SH-SY5Y (cell line): ENCODE results near the gene MANF.
A peak's percentile ranks its signal among the peaks of the same experiment; 100 is the strongest.

Experiments
- GATA2 ChIP-seq: IDR thresholded peaks from 2 replicates; pipeline ENCODE4 v1.6.1; 2011; ENCODE audit warnings: mild to moderate bottlenecking, low read depth, low read length
- GATA3 ChIP-seq: IDR thresholded peaks from 2 replicates; pipeline ENCODE4 v1.6.1; 2011; ENCODE audit warnings: low read depth, mild to moderate bottlenecking, low read length, moderate library complexity

MANF gene

GRCh38 chr3:51384726-51385473 is at the start of gene MANF:
MANF (plus strand) TSS chr3:51385291; CDS start chr3:51385343, 52 bp downstream.
- TF ChIP-seq GATA2 (no peak), GATA3 (no peak)

GRCh38 chr3:51336261-51336660 is 48.8 kb upstream of the MANF start:
- no peak for TF ChIP-seq GATA3
- no peak for TF ChIP-seq GATA2

DNA sequence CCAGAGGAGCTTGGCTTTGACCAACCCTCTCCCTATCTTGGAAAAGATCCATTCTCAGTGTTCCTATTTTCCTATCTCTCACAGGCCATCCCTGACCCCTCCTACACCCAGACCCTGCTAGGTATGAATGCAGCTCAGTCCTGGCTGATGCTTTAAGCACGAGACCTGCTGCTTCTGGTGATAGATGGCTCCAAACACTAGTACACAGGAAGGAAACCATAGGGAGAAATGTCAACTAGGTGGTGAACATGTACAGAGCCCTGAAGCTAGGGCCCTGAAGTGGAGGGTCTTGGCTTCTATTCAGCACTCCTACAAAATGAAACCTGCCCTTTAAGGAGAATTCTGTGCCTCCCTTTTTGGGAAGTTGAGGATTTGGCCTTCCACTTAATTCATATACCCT is 47.4 kb upstream of the MANF start:
- TF ChIP-seq GATA3 (no peak), GATA2 (no peak)

GRCh38 chr3:51338632-51339031 is 46.5 kb upstream of the MANF start:
- TF ChIP-seq GATA3 (no peak), GATA2 (no peak)

DNA sequence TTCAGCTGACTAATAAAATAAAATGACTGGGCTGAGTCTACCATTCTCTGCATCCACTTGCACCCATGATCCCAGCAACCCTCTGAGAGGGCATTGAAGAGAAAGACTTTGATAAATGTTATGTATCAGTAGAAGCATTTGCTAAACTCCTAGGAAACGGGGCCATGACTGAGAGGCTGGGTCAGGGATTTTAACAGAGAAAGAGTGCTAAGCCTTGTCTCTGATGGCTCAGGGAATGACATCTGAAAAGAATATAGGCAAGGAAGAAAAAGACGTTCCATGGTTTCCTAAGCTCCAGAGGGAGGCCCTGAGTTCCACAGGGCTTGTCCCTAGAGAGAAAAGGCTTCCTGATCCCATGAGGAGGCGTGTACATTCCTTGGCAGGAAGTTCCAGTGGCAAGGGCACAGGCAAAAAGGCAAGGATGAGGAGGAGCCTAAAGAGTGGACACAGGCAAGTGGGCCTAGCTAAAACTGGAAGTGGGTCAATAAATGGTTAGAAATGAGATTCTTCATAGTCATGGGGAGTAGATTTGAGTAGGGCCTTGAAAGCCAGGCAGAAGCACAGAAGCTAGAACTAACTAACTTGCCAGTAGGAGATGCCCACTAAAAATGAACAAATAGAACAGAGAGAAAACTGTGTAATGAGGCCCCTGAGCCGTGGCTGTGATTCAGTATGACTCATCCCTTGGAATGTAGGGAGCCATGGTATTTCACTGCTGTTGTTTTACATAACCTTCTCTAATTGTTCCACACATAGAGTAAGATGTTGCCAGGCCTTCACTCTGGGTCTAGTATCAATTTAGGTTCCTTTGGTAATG is 44.9 kb upstream of the MANF start:
- TF ChIP-seq GATA3, result no peak
- no peak for TF ChIP-seq GATA2

- TF ChIP-seq GATA2 (no peak), GATA3 (no peak)
These were observed 44.0 kb upstream of the MANF start for GRCh38 chr3:51340989-51341636.

GRCh38 chr3:51343918-51344687 is 41.0 kb upstream of the MANF start:
- no peak for TF ChIP-seq GATA3
- no peak for TF ChIP-seq GATA2

GRCh38 chr3:51350751-51351150 is 34.3 kb upstream of the MANF start:
- TF ChIP-seq GATA2, result no peak
- no peak for TF ChIP-seq GATA3

- TF ChIP-seq GATA2 (0 out of 2 replicates have a peak, but pooled peaks have one; percentile 3), GATA3 (no peak)
These were observed 32.0 kb upstream of the MANF start for GRCh38 chr3:51353131-51353530.

DNA sequence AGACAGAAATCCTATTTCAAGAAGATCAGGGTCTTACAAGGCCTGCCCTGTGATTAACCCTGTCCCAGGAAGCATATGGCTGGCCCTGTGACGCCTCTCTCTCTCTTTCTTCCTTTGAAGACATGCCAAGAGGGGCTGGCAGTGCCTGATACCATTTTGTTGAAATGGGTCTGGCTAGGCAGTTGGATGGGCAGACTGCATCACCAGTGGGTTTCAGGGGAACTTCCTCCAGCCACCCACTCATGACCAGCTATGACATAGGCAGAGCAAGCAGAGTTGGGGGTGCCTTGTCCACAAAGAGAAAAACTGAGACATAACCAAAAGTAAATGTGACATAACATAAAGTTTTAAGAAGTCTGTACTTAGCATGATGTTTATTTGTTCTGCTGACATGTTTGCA is 31.4 kb upstream of the MANF start:
- TF ChIP-seq GATA3 (no peak), GATA2 (no peak)

DNA sequence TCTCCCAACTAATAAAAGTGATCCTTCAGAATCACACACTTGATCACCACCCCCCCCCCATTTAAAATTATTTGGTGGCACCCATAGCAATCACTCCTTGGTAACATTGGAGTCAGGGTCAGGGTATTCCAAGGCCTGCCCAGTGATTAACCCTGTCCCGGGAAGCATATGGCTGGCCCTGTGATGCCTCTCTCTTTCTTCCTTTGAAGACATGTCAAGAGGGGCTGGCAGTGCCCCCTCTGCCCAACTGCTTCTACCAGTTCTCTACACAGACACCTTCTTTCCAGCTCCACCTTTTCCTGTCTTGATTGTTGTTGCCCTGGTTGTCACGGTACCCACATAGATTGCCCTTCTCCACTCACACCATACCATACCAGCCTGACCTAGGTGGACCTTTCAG is 30.9 kb upstream of the MANF start:
- TF ChIP-seq GATA2 (no peak), GATA3 (no peak)

GRCh38 chr3:51354731-51355615 is 30.1 kb upstream of the MANF start:
- TF ChIP-seq GATA3 (no peak), GATA2 (no peak)

DNA sequence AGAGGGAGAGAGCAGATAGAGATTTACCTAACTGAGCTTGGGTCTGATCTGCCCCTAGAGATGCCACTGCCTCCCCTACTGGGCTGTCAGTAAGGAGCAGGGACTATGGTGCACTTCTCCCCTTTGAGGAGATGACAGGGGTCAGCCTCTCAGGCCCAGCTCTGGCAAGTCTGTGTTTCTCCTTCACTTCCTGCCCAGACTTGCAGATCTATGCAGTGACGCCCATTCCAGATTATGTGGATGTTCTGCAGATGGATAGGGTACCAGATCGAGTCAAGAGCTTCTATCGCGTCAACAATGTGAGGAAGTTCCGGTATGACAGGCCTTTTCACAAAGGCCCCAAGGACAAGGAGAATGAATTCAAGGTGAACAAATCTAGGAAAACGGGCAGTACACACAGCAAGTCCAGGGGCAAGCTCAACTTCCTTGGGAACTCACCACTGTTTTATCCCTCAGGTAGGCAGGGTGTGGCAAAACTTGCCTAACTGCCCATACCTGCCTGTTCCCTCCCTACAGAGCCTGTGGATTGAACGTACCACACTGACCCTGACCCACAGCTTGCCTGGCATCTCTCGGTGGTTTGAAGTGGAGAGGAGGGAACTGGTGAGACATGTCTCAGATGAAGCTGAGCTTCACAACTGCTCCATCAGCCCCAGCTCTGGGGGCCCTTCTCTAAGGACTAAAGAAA is 29.1 kb upstream of the MANF start:
- TF ChIP-seq GATA2, result no peak
- no peak for TF ChIP-seq GATA3
